Activated T-helper 1 cell treated with Interleukin-2 at 50 U/mL for 16 hours (primary cell): ENCODE data around the gene FBP1.
"Not testable (repeated sequence)": the region's sequence is repeated elsewhere in the genome, so short reads cannot be mapped to it uniquely, and the experiment has no call there.

Experiments used
- DNase-seq: peaks from one replicate; pipeline ENCODE4 v3.0.0-alpha.2; 2020; ENCODE audit warnings: low read depth

Gene FBP1

DNA sequence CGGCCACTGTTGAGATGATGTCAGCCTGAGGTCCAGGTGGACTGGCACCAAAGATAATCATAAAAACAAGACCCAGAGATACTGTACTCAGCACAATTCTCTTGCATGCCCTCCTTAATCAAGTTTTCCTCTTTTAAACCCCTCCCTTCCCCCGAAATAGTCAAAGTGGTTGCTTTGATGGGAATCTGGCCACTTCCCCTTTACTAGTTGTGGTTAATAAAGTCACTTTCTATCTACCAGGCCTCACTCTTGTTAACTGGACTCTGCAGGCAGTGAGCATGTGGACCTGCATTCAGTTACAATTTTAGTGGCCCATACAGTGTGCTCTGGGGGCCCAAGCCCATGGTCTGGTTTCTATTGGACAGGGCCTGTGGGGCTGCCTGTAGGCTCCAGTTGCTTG, 63.2 kb downstream of the FBP1 start:
- no peak for DNase-seq

DNA sequence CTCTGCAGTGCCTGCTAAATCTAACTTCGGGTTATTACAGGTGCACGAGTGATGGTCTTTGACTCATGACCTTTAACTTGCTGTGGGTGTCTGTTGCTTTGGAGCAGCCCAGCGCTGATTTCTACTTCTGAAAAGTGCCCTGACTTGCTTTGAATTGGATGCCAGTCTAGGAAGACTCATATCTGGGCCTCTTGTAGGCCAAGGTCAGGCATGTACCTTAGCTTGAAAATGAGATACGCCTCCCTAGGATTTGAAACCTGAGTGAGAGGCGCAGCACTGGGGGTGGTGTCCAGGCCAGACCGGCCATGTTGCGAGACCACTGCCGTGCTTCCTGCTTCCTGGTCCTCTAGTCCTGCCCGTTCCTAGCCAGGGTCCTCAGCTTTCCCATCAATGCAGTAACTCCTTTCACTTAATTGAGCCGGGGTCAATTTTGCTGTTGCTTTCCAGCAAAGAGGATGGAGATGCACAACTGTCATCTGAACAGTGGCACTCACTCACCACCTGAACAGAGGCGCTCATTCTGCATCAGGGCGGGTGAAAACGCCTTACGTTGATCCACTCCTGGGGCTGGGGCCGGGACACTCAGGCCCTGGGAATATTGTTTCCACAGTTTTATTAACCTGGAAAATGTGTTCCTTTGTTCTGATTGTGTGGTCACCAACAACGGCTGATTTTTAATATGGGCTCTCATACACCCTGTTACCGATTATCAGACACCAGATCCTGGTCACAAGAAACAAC, 70.2 kb downstream of the FBP1 start:
- no peak for DNase-seq

DNA sequence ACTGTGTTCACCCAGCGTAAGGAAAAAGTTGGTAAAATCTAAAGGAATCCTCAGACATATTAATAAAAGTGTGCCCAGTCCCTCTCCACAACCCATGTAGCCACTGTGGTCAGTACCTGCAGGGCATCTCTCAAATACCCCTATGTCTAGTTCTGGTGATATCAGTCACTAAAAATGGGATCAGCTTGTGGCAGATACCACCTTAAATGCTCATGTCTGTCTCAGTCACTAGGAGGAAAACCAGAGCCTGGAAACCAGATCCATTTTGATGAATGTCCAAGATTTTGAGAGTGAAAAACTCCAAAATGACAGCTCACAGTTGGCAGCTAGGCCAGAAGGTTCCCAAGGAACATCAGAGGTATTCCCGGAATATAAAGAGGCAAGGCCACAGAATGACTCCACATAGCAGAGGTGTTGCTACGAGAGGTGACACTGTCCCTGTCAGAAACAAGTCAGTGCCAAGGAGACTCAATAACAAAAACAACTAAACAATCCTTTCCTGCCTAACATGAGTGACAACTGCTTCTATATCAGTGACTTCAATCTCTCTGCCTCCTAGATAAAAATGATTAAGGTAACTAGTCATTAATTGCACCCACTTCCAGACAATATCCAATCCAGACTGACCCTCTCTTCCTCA, 70.9 kb downstream of the FBP1 start:
- no peak for DNase-seq

DNA sequence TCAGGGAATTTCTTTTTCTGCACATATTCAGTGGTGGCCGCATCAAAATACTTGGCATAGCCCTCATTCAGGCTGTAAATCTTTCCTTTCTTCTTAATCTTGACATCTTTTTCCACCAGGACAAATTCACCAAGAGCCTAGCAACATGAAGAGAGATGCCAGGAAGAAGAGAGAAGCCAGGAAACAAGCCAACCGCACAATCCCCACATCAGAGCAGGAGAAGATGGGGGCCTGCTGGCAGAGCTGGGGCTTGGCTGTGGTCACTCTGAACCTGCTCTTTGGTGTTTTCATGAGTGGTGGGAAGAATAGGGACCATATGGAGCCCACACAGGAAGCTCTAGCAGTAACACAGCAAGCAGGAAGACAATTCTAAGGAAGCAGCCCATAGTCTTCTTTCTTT, 72.0 kb downstream of the FBP1 start:
- DNase-seq: no peak

DNA sequence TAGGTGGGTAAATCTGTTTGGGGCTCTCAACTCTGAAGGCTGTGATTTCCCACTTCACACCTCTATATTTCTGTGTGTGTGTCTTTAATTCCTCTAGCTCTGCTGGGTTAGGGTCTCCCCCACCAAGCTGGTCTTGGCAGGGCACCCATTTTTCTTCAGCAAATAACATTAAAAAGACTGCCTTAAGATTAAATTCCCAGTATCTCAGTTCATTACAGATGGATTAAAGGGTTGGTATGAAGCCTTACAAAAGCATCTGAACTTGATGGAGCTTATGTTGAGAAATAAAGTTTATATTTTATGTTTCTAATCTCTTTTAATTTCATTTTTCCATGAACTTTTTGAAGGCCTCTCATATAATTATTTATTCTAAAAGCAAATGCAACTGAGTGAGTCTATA, 72.8 kb downstream of the FBP1 start:
- no peak for DNase-seq

DNA sequence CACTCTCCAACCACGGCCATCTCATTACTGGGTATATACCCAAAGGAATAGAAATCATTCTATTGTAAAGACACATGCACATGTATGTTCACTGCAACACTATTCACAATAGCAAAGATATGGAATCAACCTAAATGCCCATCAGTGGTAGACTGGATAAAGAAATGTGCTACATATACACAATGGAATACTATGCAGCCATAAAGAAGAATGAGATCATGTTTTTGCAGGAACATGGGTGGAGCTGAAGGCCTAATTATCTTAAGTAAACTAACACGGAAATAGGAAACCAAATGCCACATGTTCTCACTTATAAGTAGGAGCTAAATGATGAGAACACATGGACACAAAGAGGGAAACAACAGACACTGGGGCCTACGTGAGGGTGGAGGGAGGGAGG, 75.0 kb downstream of the FBP1 start:
- not testable (repeated sequence) for DNase-seq

DNA sequence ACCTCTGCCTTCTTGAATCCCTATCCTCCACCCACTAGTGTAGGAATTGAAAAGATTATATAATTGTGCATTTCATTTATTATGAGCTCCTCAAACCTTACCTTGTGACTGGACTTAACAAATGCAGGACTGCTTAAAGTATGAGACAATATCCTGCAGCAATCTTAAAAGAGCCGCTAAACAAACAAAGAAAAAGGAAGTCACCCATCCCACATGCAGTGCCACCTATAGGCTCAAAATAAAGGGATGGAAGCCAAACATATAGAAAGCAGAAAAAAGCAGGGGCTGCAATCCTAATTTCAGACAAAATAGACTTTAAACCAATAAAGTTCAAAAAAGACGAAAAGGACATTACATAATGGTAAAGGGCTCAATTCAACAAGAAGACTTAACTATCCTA, 75.8 kb downstream of the FBP1 start:
- no peak for DNase-seq

DNA sequence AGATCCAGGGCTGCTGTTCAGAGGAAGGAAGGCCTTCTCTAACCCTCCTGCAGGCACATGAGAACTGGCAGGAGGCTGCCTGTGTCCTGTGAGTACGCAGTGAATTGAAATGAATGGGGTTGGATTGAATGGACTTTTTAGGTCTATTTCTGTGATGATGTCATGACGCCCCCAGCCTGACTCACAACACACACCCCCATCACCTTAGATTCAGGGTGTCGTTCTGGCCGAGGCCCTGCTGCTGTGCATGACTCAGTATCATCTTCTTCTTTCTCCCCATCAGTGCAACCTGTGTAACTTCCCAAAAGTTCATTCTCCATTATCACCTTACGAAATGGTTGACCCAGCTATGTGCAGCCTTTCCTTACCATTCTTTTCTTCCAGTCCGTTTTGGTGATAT, 79.1 kb downstream of the FBP1 start:
- DNase-seq: no peak

DNA sequence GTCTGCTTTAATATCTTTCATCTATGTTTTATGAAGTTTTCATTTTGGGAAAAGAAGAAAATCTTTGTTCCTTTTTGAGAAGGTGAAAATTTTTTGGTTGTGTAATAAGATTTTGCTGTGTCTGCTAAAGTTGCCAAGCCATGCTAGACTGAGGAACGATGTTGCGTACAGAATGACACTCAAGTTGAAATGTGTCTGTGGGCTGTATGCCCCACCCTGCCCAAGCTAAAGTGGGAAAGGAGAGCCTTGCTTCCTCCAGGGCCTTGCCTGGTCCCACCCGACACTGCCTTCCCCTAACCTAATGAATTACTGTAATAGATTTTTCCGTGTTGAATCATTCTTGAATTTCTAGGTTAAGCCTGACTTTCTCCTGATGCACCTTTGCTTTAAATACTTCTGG, 81.9 kb downstream of the FBP1 start:
- DNase-seq: no peak

DNA sequence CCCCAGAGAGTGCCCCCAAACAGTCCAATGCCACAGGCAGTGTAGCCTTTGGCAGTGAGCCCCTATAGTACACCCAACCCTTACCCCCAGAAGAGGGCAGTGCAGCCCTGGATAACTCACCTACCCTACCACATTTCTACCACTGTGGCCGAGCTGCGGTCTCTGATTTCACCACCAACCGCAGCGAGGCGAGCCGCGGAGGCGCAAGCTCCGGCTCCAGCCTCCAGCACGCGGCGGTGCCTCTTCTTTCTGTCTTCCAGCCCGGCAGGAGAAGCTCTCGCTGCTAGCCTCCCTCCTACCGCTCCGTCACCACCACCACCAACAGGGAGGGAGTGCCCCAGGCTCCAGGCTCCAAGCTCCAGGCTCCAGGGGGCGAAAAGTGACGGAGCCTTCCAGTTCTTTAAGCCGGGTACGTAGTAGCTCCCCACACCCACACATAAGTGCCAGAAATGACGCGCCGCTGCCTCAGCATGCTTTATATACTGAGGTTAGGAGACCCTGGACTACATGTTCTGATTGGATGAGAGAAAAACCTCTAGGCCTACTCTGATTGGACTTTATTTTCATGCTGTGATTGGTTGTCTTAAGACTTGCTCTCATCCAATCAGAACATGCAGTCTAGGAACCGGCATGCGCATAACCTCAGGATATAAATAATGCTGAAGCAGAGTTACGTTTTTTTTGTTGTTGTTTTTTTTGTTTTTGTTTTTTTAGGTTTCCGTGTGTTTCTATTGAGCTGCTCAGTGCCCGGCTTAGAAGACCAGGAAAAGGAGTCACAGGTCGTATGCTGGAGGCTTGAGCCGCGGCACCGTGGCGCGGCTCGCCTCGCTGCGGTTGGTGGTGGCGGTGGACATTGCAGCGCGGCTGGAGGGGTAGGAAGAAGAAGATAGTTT, 84.6 kb downstream of the FBP1 start, which contains the start of gene PCAT7:
Gene PCAT7, plus strand, starts transcription at position 645 of the 893 bp plus-strand sequence.
- no peak for DNase-seq

DNA sequence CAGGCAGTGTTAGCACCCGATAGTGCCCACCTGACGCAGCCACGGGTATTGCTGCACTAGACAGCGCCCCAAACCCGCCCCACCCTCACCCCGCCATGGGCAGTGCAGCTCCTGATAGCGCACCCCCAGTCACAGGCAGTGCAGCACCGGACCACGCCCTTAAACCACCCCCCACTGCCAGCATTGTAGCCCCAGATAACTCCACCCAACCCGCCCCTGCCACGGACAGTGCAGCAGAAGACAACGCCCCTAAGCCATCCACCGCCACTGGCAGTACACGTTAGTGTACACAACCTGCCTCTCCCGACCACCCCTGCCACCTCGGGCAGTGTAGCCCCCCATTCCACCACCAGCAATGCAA, 85.3 kb downstream of the FBP1 start:
- no peak for DNase-seq
